AG20443 (cell line): Measurements from ENCODE around the gene DAPK3.
"Not testable (repeated sequence)": the region's sequence is repeated elsewhere in the genome, so short reads cannot be mapped to it uniquely, and the experiment has no call there.

Experiments used
- DNase-seq: peaks from one replicate; pipeline ENCODE4 v3.0.0; 2012; ENCODE audit warnings: low spot score, mixed read lengths

Gene DAPK3

GRCh38 chr19:3954107-3954506, 16.8 kb downstream of the DAPK3 start:
- DNase-seq = no peak

GRCh38 chr19:3952755-3953276, 18.1 kb downstream of the DAPK3 start:
- DNase-seq = not testable (repeated sequence)

GRCh38 chr19:3950871-3951861, 19.7 kb downstream of the DAPK3 start:
- no peak for DNase-seq

GRCh38 chr19:3949997-3950859, 20.7 kb downstream of the DAPK3 start:
- DNase-seq = no peak

GRCh38 chr19:3949294-3949693, 21.6 kb downstream of the DAPK3 start:
- no peak for DNase-seq

- DNase-seq = not testable (repeated sequence)
Observed at GRCh38 chr19:3947316-3947933, 23.5 kb downstream of the DAPK3 start.

- no peak for DNase-seq
Observed at GRCh38 chr19:3945838-3946237, 25.1 kb downstream of the DAPK3 start.

- no peak for DNase-seq
Observed at GRCh38 chr19:3944018-3944721, 26.7 kb downstream of the DAPK3 start.

GRCh38 chr19:3942790-3943409, 28.0 kb downstream of the DAPK3 start:
- no peak for DNase-seq

GRCh38 chr19:3938300-3938950, 32.5 kb downstream of the DAPK3 start:
- not testable (repeated sequence) for DNase-seq

- no peak for DNase-seq
Observed at GRCh38 chr19:3936506-3937442, 34.1 kb downstream of the DAPK3 start.

GRCh38 chr19:3932931-3933810, 37.7 kb downstream of the DAPK3 start, which contains the start of gene NMRK2:
Gene NMRK2, plus strand, starts transcription at chr19:3933069. Its CDS starts 603 bp downstream, at chr19:3933672.
- no peak for DNase-seq

GRCh38 chr19:3931041-3931440, 39.9 kb downstream of the DAPK3 start:
- DNase-seq = no peak

- DNase-seq = no peak
Observed at GRCh38 chr19:3923912-3924311, 47.0 kb downstream of the DAPK3 start.

GRCh38 chr19:3923096-3923758, 47.7 kb downstream of the DAPK3 start:
- no peak for DNase-seq

- no peak for DNase-seq
Observed at GRCh38 chr19:3919793-3920192, 51.1 kb downstream of the DAPK3 start.

GRCh38 chr19:3916033-3916432, 54.9 kb downstream of the DAPK3 start:
- DNase-seq = no peak

- no peak for DNase-seq
Observed at GRCh38 chr19:3914199-3914598, 56.7 kb downstream of the DAPK3 start.
